HG03342 (cell line): ENCODE results near the gene ZNF618.
"Not testable (repeated sequence)": the region's sequence is repeated elsewhere in the genome, so short reads cannot be mapped to it uniquely, and the experiment has no call there.

ENCODE experiments used
- ATAC-seq: cut with Tn5 transposase; IDR thresholded peaks from one replicate; pipeline ENCODE4 v1.9.1; 2021; ENCODE audit warnings: mild to moderate bottlenecking, moderate library complexity; ENCODE audit not compliant: unreplicated experiment

Gene ZNF618

GRCh38 chr9:113984639-113985380, 108.7 kb downstream of the ZNF618 start:
- no peak for ATAC-seq

- ATAC-seq, result no peak
These were observed 110.0 kb downstream of the ZNF618 start for GRCh38 chr9:113985968-113986585.

- ATAC-seq, result no peak
These were observed 110.8 kb downstream of the ZNF618 start for GRCh38 chr9:113986931-113987330.

GRCh38 chr9:113987526-113987925, 111.4 kb downstream of the ZNF618 start:
- ATAC-seq, result no peak

GRCh38 chr9:113988385-113989016, 112.4 kb downstream of the ZNF618 start:
- no peak for ATAC-seq

GRCh38 chr9:113989017-113989713, 113.1 kb downstream of the ZNF618 start:
- no peak for ATAC-seq

- no peak for ATAC-seq
These were observed 113.8 kb downstream of the ZNF618 start for GRCh38 chr9:113989714-113990569.

GRCh38 chr9:113990570-113990907, 114.4 kb downstream of the ZNF618 start:
- ATAC-seq, result no peak

GRCh38 chr9:113990975-113991471, 114.9 kb downstream of the ZNF618 start:
- no peak for ATAC-seq

- ATAC-seq, result no peak
These were observed 115.6 kb downstream of the ZNF618 start for GRCh38 chr9:113991714-113992113.

GRCh38 chr9:113992276-113992951, 116.3 kb downstream of the ZNF618 start:
- no peak for ATAC-seq

GRCh38 chr9:113992994-113993393, 116.9 kb downstream of the ZNF618 start:
- ATAC-seq, result no peak

GRCh38 chr9:113993838-113994540, 117.9 kb downstream of the ZNF618 start:
- ATAC-seq, result no peak

GRCh38 chr9:113995401-113995800, 119.3 kb downstream of the ZNF618 start:
- ATAC-seq, result no peak

GRCh38 chr9:113995963-113996362, 119.9 kb downstream of the ZNF618 start:
- ATAC-seq, result no peak

GRCh38 chr9:113996531-113997001, 120.5 kb downstream of the ZNF618 start:
- no peak for ATAC-seq

- not testable (repeated sequence) for ATAC-seq
These were observed 121.0 kb downstream of the ZNF618 start for GRCh38 chr9:113997064-113997463.

- ATAC-seq, result no peak
These were observed 121.5 kb downstream of the ZNF618 start for GRCh38 chr9:113997610-113998009.

- no peak for ATAC-seq
These were observed 122.0 kb downstream of the ZNF618 start for GRCh38 chr9:113998114-113998513.
